ENCODE data around the gene R3HDML.
"Not testable (repeated sequence)": the region's sequence is repeated elsewhere in the genome, so short reads cannot be mapped to it uniquely, and the experiment has no call there.

R3HDML gene

DNA sequence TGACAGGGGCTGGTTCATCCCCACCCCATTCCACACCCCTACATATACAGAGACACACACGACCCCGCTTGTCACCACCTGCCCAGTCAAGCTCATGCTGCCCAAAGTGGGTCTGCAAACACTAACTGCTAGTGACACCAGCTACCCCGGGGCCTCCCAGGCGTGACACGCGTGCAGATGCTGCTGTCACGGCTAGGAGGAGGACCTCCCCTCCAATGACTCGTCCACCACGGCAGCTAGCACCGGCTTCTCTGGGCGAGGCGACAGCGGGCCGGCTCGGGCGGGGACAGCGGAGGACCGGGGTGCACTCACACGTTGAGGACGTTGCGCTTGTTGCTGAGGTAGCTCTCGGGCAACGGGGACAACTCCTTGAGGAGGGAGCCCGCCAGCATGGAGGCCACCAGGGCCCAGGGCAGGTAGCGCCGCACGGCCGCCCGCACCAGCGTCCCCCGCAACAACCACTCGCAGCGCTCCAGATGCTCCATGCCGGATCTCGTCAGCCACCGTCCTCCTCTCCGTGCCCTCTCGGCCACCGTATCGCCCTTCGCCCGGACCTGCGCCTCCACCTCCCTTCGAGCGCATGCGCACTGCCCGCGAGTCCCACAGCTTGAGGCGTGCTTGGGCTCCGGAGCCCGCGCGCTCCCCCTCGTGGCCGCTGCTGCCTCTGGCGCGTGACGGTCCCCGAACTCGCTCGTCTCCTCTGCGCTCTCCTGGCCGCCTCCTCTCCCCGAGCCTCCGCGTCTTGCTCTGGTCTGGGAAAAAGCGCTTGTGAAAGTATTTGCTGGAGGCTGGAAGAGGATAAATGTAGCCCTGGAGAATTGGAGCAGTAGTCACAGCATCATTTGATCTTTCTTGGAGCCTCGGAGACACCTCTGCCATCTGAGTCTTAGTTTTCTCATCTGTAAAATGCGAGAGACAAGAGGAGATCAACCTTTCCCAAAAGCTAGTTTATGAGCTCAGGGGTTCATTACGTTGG, 25.9 kb upstream of the R3HDML start, which contains the start of gene FITM2:
Gene FITM2 (minus strand): TSS at position 539 of the 976 bp plus-strand sequence. CDS start 54 bp downstream, at position 485.
- TF ChIP-seq, protein P1, sequence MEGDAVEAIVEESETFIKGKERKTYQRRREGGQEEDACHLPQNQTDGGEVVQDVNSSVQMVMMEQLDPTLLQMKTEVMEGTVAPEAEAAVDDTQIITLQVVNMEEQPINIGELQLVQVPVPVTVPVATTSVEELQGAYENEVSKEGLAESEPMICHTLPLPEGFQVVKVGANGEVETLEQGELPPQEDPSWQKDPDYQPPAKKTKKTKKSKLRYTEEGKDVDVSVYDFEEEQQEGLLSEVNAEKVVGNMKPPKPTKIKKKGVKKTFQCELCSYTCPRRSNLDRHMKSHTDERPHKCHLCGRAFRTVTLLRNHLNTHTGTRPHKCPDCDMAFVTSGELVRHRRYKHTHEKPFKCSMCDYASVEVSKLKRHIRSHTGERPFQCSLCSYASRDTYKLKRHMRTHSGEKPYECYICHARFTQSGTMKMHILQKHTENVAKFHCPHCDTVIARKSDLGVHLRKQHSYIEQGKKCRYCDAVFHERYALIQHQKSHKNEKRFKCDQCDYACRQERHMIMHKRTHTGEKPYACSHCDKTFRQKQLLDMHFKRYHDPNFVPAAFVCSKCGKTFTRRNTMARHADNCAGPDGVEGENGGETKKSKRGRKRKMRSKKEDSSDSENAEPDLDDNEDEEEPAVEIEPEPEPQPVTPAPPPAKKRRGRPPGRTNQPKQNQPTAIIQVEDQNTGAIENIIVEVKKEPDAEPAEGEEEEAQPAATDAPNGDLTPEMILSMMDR (IDR thresholded peaks at IDR 0.05; ENCODE audit: borderline replicate concordance, insufficient read depth, low read depth, low read length), result peak; percentile 98
- H3K4me3 ChIP-seq (ENCODE audit: low read depth, low read length), result peak within 1 kb of the TSS; percentile 67

DNA sequence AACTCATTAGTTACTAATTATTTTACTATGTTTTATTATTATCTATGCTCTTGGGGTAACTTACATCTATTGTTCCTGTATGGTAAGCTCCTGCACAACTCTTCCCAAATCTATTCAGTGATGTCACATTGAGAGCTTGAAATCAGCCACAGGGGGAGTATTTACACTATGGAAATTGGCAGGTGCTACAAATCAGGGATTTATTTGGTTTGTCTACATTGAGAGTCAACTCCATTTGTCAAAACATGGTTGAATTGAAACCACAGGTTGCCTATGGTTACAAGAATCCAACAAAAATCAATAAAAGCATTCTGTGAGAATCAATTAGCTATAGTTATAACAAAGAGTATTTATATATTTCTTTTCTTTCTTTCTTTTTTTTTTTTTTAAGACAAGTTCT, 22.0 kb upstream of the R3HDML start:
- no peak overlapping the region for H3K4me3 ChIP-seq (ENCODE audit: low read depth, low read length)
- TF ChIP-seq, protein P1 (IDR thresholded peaks at IDR 0.05; ENCODE audit: borderline replicate concordance, insufficient read depth, low read depth, low read length), result no peak

DNA sequence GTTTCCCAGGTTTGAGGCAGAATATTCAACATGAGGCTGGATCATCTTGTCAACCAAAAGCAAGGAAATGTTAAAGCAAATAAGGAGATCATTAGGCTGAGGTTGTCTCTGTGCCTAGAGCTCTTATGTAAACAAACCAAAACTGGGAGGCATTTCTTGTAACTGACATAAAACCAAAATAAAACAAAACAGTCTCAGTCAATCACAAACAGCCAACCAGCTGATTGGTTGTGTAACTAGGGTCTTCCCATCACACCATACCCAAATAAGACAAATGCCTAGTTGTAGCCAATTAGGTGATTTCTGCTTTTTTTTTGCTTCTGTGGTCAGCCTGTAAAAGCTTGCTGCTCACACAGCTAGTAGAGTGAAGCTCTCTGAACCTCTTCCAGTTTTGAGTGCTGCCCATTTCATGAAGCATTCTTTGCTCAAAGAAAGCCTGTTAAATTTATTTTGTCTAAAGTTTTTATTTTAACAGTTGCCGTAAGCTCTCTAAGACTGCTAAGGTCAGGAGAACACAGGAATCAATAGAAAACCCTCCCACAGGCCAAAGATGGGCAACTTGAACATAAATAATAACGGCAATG, 16.9 kb upstream of the R3HDML start:
- TF ChIP-seq, protein P1 (IDR thresholded peaks at IDR 0.05; ENCODE audit: borderline replicate concordance, insufficient read depth, low read depth, low read length), result no peak
- H3K4me3 ChIP-seq (ENCODE audit: low read depth, low read length), result no peak overlapping the region

DNA sequence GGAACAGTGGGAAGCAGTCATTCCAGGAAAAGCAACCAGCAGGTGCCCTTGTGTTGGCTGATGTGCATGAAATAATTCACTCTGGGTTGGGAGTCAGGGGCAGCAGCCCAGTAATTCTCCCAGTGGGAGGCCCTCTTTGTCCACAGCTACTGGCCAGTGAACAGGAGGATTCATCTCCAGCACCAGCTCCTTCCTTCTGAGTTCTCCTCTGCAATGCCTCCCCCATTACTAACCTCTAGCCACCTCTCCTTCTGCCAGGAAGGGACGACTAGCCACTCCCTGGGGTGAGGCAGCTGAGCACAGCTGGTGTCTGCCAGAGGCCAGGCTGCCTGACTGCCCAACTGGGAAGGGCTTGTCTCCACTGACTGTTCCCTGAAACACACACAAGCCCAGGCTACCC, 12.5 kb upstream of the R3HDML start:
- TF ChIP-seq, protein P1 (IDR thresholded peaks at IDR 0.05; ENCODE audit: borderline replicate concordance, insufficient read depth, low read depth, low read length), result no peak
- no peak overlapping the region for H3K4me3 ChIP-seq (ENCODE audit: low read depth, low read length)

DNA sequence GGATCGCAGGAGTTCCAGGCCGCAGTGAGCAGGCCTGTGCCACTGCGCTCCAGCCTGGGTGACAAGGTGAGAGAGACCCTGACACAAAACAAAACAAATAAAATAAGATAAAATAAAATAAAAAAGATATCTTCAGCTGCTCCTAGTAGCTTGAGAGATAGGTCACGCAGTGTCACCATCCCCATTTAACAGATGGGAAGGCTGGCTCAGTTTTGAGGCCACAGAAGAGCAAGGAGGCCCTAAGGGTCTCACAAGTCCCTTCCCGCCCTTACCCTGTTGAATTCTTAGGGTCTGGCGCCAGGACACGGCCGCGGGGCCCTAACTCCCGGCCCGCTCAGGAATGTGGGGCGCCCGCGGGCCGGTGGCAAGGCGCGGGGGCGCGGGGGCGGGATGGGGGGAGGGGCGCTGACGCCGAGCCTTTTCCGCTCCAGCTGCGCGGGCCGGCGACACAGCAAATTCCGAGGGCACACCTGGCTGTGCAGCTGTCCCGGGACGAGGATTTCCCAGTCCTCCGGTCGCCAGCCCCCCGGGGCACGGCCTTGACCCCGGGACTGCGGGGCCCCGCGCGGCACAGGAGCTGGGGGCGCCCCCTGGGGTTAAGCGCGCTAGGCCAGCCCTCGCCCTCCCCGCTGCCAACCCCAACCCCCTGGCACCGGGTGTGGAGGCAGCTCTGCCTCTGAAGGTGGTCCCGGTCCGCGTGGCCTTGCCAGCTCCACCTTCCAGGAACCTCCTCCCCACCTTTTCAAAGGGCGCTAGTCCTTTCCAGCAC, 10.3 kb upstream of the R3HDML start:
- no peak overlapping the region for H3K4me3 ChIP-seq (ENCODE audit: low read depth, low read length)
- TF ChIP-seq, protein P1 (IDR thresholded peaks at IDR 0.05; ENCODE audit: borderline replicate concordance, insufficient read depth, low read depth, low read length), result 0 out of 2 replicates have a peak, but pooled peaks have one; percentile 15

DNA sequence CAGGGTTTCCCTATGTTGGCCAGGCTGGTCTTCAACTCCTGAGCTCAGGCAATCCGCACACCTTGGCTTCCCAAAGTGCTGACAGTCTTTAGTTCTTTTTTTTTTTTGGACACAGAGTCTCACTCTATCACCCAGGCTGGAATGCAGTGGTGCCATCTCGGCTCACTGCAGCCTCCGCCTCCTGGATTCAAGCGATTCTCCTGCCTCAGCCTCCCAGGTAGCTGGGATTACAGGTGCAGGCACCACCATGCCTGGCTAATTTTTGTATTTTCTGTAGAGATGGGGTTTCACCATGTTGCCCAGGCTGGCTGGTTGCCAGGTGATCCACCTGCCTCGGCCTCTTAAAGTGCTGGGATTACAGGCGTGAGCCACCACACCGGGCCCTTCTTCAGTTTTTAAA, 9.1 kb upstream of the R3HDML start:
- H3K4me3 ChIP-seq (ENCODE audit: low read depth, low read length), result not testable (repeated sequence)

DNA sequence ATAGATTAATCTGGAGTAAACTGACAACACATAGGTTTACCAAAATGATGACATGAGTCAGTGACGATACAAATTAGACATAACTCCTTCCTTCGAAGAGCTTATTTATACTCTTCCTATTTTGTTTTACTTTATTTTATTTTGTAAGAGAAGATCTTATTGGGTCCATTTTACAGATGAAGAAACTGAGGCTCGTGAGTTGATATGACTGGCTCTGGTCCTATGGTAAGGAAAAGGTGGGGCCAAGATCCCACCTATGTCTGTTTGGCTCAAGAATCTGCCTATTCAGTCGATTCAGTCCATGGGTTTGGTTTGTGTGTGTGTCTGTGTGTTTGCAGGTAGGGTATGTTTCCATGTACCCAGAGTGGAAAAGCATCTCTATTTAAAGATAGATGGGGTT, 8.4 kb upstream of the R3HDML start:
- TF ChIP-seq, protein P1 (IDR thresholded peaks at IDR 0.05; ENCODE audit: borderline replicate concordance, insufficient read depth, low read depth, low read length), result no peak
- no peak overlapping the region for H3K4me3 ChIP-seq (ENCODE audit: low read depth, low read length)
